ENCODE measurements around the gene IGFN1.

- TF ChIP-seq CTCF (IDR thresholded peaks at IDR 0.05), result no peak
- TF ChIP-seq POLR2A (IDR thresholded peaks at IDR 0.05), result no peak
- TF ChIP-seq POLR2AphosphoS5 (IDR thresholded peaks at IDR 0.05), result no peak
Observed at GRCh38 chr1:201205036-201205435, 14.4 kb downstream of the IGFN1 start.
